ENCODE measurements around the gene BABAM2.

DNA sequence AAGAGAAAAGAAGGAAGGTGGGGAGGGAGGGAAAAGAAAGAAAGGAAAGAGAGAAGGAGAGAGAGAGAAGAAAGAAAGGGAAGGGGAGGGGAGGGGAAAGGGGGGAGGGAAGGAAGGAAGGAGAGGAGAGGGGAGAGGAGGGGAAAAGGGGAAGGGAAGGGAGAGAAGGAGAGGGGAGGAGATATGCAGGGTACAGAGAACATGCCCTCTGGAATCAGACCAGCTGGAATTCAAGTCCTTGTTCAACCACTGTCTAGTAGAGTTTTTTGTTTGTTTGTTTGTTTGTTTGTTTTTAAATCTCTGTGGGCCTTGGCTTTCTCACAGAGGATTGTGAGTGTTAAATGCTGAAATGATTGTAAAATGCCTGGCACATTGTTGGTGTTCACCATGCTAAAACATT is 424.4 kb downstream of the BABAM2 start:
- TF ChIP-seq EZH2 (optimal IDR thresholded peaks at IDR 0.05; ENCODE audit: low read depth, low read length) (no peak), EZH2phosphoT487 (IDR thresholded peaks at IDR 0.05; ENCODE audit: low read length) (no peak)
- TF ChIP-seq, protein P1, sequence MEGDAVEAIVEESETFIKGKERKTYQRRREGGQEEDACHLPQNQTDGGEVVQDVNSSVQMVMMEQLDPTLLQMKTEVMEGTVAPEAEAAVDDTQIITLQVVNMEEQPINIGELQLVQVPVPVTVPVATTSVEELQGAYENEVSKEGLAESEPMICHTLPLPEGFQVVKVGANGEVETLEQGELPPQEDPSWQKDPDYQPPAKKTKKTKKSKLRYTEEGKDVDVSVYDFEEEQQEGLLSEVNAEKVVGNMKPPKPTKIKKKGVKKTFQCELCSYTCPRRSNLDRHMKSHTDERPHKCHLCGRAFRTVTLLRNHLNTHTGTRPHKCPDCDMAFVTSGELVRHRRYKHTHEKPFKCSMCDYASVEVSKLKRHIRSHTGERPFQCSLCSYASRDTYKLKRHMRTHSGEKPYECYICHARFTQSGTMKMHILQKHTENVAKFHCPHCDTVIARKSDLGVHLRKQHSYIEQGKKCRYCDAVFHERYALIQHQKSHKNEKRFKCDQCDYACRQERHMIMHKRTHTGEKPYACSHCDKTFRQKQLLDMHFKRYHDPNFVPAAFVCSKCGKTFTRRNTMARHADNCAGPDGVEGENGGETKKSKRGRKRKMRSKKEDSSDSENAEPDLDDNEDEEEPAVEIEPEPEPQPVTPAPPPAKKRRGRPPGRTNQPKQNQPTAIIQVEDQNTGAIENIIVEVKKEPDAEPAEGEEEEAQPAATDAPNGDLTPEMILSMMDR (IDR thresholded peaks at IDR 0.05; ENCODE audit: low read length), result no peak
